ENCODE data around the gene KIF12. TPM values are rescaled to one million over a fixed set of nuclear protein-coding genes. Genes with fewer than 3 reads are reported as not detected.
A peak's percentile ranks its signal among the peaks of the same experiment; 100 is the strongest.

KIF12 gene
- total RNA-seq, 1 donor from 2014 or later = 4.8 TPM

DNA sequence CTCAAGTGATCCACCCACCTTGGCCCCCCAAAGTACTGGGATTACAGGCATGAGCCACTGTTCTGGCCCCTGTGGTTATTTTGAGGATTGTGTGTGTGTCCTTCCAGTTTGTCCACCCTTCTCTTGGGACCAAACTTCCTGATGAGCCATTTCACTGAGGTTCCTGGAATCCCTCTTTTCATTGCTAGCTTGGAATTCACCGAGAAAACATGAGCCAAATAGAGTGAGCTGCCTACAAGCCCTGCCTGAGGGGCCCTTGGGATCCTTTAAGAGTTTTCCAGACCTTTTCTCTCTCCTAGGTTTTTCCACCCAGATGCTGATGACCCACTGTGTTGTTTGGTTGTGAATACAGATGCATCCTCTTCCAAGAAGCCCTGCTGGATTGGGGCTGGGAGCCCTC, 13.2 kb upstream of the KIF12 start:
- ATAC-seq = no peak
- no peak overlapping the region for H3K4me3 ChIP-seq
- no peaks in the 10 kb centered on the region for H3K9me3 ChIP-seq
- H3K4me1 ChIP-seq = peaks cover 9% of the 10 kb centered on the region
- intact Hi-C loops (cut with DNase I) = no loop called here
- TF ChIP-seq, protein P1, sequence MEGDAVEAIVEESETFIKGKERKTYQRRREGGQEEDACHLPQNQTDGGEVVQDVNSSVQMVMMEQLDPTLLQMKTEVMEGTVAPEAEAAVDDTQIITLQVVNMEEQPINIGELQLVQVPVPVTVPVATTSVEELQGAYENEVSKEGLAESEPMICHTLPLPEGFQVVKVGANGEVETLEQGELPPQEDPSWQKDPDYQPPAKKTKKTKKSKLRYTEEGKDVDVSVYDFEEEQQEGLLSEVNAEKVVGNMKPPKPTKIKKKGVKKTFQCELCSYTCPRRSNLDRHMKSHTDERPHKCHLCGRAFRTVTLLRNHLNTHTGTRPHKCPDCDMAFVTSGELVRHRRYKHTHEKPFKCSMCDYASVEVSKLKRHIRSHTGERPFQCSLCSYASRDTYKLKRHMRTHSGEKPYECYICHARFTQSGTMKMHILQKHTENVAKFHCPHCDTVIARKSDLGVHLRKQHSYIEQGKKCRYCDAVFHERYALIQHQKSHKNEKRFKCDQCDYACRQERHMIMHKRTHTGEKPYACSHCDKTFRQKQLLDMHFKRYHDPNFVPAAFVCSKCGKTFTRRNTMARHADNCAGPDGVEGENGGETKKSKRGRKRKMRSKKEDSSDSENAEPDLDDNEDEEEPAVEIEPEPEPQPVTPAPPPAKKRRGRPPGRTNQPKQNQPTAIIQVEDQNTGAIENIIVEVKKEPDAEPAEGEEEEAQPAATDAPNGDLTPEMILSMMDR (IDR thresholded peaks at IDR 0.05) = no peak
- no peak overlapping the region for H3K27ac ChIP-seq
- peaks cover 3% of the 10 kb centered on the region for H3K27me3 ChIP-seq (ENCODE audit: low read depth)
- DNase-seq = no peak
- no peaks in the 10 kb centered on the region for H3K36me3 ChIP-seq

DNA sequence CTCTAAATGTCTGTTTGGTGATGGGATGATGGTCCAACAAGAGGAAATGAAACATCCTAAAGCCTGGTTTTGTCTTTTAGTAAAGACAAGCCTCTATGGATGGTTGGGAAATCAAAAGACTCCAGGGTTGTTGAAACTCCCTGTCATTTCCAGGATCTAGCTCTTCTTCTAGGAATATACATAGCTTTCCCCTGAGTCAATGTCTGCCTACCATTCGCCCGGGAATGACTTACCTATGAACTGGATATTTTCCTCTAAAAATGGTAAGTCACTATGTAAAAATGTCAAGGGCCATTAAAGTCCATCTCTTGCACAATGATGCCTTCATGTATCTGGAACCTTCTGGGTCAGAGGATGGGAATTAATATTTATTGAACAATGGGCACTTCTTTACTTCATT, 11.1 kb upstream of the KIF12 start:
- intact Hi-C loops (cut with DNase I) = no loop called here
- Histone ChIP-seq H3K4me1 (peaks cover 7% of the 10 kb centered on the region), H3K27me3 (ENCODE audit: low read depth) (no peaks in the 10 kb centered on the region), H3K36me3 (no peaks in the 10 kb centered on the region), H3K27ac (no peak overlapping the region), H3K9me3 (no peaks in the 10 kb centered on the region), H3K4me3 (no peak overlapping the region)
- ATAC-seq = no peak
- DNase-seq = no peak
- TF ChIP-seq, protein P1 (IDR thresholded peaks at IDR 0.05) = no peak

DNA sequence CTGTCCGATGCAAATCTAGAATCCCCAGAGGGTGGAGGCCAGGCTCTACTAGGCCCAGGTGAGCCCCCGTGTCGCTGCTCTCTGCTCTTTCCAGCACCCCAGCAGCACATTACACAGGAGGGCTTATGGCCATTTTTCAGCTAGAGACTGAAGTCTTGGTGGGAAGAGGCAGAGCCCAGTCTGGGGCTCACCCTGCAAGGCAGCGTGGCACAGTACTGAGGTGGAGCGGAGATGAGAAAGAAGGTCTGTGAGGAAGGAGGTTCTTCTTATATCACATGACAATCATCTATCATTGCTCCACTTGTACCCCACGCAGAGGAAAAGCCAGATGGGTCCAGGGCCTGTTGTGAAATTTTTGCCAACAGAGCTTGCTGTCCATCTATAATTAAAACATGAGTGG, 10.0 kb upstream of the KIF12 start:
- no peaks in the 10 kb centered on the region for H3K36me3 ChIP-seq
- DNase-seq = no peak
- no peaks in the 10 kb centered on the region for H3K9me3 ChIP-seq
- H3K4me1 ChIP-seq = peaks cover 7% of the 10 kb centered on the region
- H3K4me3 ChIP-seq = no peak overlapping the region
- intact Hi-C loops (cut with DNase I) = loop anchor here (10.0 kb wide), 1 partner anchor 186 kb away; no protein-coding TSS in a partner anchor
- H3K27me3 ChIP-seq (ENCODE audit: low read depth) = no peaks in the 10 kb centered on the region
- no peak overlapping the region for H3K27ac ChIP-seq
- ATAC-seq = no peak
- TF ChIP-seq, protein P1 (IDR thresholded peaks at IDR 0.05) = no peak

DNA sequence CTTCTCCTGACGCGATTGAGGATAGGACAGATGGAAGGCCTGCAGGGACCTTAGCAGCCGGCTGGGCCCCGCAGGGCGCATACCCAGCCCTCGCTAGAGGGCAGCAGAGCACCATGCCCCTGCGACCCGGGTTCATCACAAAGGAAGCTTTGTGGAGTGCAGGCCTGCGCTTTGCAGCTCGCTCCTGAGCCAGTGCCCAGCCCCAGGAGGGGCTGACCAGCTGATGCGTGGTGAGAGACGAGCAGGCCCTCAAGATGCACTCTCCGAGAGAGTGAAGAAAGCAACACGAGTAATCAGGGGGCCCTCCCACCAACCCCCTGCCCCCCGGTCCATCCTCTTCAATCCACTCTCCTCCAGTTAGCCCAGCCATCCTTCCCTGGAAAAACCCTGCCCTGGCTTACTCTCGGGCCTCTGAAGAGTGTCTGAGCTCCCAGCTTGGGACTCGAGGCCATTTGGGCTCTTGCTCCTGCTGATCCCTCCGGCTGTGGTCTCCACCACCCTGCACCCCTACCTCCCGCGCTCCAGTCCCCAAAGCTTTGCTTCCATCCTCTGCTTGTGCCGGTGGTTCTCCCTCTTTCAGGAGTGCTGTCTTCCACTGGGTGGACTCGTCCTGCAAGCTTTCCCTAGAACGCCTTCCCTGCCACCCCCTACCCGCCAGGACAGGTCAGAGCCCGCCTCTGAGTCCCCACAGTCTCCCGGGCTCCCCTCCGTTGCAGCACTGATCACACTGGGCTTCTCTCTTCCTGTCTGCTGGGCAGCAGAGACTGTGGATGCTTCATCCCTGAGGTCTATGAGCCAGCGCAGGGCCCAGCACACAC, 9.1 kb upstream of the KIF12 start:
- TF ChIP-seq, protein P1 (IDR thresholded peaks at IDR 0.05) = peak; percentile 92
- Histone ChIP-seq H3K4me3 (no peak overlapping the region), H3K27me3 (ENCODE audit: low read depth) (no peaks in the 10 kb centered on the region), H3K9me3 (no peaks in the 10 kb centered on the region), H3K36me3 (no peaks in the 10 kb centered on the region), H3K4me1 (peaks cover 2% of the 10 kb centered on the region), H3K27ac (no peak overlapping the region)
- intact Hi-C loops (cut with DNase I) = loop anchor here (10.0 kb wide), 1 partner anchor 187 kb away; no protein-coding TSS in a partner anchor
- peak; percentile 97 to 98 for ATAC-seq
- peak; percentile 77 for DNase-seq

DNA sequence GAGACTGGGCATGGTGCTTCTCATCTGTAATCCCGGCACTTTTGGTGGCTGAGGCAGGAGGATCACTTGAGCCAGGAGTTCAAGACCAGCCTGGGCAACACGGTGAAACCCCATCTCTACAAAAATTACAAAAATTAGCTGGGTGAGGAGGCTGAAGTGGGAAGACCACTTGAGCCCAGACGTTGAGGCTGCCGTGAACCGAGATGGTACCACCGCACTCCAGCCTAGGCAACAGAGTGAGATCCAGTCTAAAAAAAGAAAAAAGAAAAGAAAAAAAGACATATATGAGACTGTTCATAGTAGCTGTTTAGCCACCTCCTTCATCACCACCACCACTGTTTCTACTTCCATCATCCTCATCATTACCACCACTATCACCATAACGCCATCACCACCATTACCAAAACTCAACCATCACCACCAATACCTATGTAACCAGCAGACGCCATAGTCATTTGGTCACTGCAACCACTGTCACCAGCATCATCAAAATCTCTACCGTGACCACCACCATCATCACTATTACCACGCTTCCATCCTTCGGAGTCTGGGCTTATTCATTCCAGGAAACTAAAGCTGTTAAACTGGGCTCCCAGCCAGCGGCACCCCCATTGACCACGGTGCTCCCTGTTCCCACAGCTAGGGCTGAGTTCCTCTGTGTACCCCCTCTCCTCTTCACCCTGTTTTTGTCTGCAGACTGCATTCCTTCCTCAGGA, 8.4 kb upstream of the KIF12 start:
- ATAC-seq (peak in 1 of 2 donors; percentile 40), DNase-seq (no peak)
- Histone ChIP-seq H3K4me3 (no peak overlapping the region), H3K36me3 (no peaks in the 10 kb centered on the region), H3K9me3 (no peaks in the 10 kb centered on the region), H3K4me1 (no peaks in the 10 kb centered on the region), H3K27me3 (ENCODE audit: low read depth) (no peaks in the 10 kb centered on the region), H3K27ac (no peak overlapping the region)
- TF ChIP-seq, protein P1 (IDR thresholded peaks at IDR 0.05) = no peak
- intact Hi-C loops (cut with DNase I) = loop anchor here (10.0 kb wide), 1 partner anchor 187 kb away; no protein-coding TSS in a partner anchor

Data from lower lobe of right lung (tissue), 2 donors.